ENCODE measurements around the gene DUOXA1. TPM values are rescaled to one million over a fixed set of nuclear protein-coding genes. Genes with fewer than 3 reads are reported as not detected.

Gene DUOXA1
- total RNA-seq, 2 donors from 2014 or later: 17.6 to 38.8 TPM

- H3K36me3 ChIP-seq: no peaks in the 10 kb centered on the region
- 78% methylated on average over 9 of the region's 9 CpGs for WGBS
- intact Hi-C loops (cut with DNase I): no loop called here
- H3K4me3 ChIP-seq: no peak overlapping the region
- no peak overlapping the region for H3K27ac ChIP-seq
- no peaks in the 10 kb centered on the region for H3K4me1 ChIP-seq (replicated peaks)
- no peaks in the 10 kb centered on the region for H3K9me3 ChIP-seq
- TF ChIP-seq POLR2AphosphoS5 (IDR thresholded peaks at IDR 0.05): no peak
- TF ChIP-seq CTCF (IDR thresholded peaks at IDR 0.05): no peak
- TF ChIP-seq POLR2A (IDR thresholded peaks at IDR 0.05): no peak
- no peaks in the 10 kb centered on the region for H3K27me3 ChIP-seq (replicated peaks; ENCODE audit: insufficient read depth)
- no peak for DNase-seq (ENCODE audit: low spot score)
Measured at GRCh38 chr15:45094358-45094730, 35.3 kb downstream of the DUOXA1 start.

- intact Hi-C loops (cut with DNase I): no loop called here
- H3K4me3 ChIP-seq: no peak overlapping the region
- 90% methylated on average over 8 of the region's 11 CpGs for WGBS
- H3K4me1 ChIP-seq (replicated peaks): no peaks in the 10 kb centered on the region
- H3K27ac ChIP-seq: no peak overlapping the region
- no peak for TF ChIP-seq POLR2A (IDR thresholded peaks at IDR 0.05)
- TF ChIP-seq POLR2AphosphoS5 (IDR thresholded peaks at IDR 0.05): no peak
- TF ChIP-seq CTCF (IDR thresholded peaks at IDR 0.05): no peak
- H3K9me3 ChIP-seq: no peaks in the 10 kb centered on the region
- DNase-seq (ENCODE audit: low spot score): no peak
- H3K27me3 ChIP-seq (replicated peaks; ENCODE audit: insufficient read depth): no peaks in the 10 kb centered on the region
- H3K36me3 ChIP-seq: no peaks in the 10 kb centered on the region
Measured at GRCh38 chr15:45093622-45094357, 35.9 kb downstream of the DUOXA1 start.

GRCh38 chr15:45093013-45093412 is 36.7 kb downstream of the DUOXA1 start:
- DNase-seq (ENCODE audit: low spot score): no peak
- intact Hi-C loops (cut with DNase I): no loop called here
- no peaks in the 10 kb centered on the region for H3K27me3 ChIP-seq (replicated peaks; ENCODE audit: insufficient read depth)
- H3K9me3 ChIP-seq: no peaks in the 10 kb centered on the region
- H3K4me1 ChIP-seq (replicated peaks): no peaks in the 10 kb centered on the region
- 92% methylated on average over 4 of the region's 4 CpGs for WGBS
- no peak overlapping the region for H3K4me3 ChIP-seq
- no peak overlapping the region for H3K27ac ChIP-seq
- H3K36me3 ChIP-seq: no peaks in the 10 kb centered on the region
- no peak for TF ChIP-seq CTCF (IDR thresholded peaks at IDR 0.05)
- no peak for TF ChIP-seq POLR2A (IDR thresholded peaks at IDR 0.05)
- no peak for TF ChIP-seq POLR2AphosphoS5 (IDR thresholded peaks at IDR 0.05)

- 97% methylated on average over 2 of the region's 2 CpGs for WGBS
Measured at GRCh38 chr15:45091576-45091975, 38.1 kb downstream of the DUOXA1 start.

More at GRCh38 chr15:45091576-45091975, 38.1 kb downstream of the DUOXA1 start:
- Histone ChIP-seq H3K27ac (no peak overlapping the region), H3K27me3 (replicated peaks; ENCODE audit: insufficient read depth) (no peaks in the 10 kb centered on the region), H3K36me3 (no peaks in the 10 kb centered on the region), H3K4me1 (replicated peaks) (no peaks in the 10 kb centered on the region), H3K9me3 (no peaks in the 10 kb centered on the region), H3K4me3 (no peak overlapping the region)
- TF ChIP-seq CTCF (IDR thresholded peaks at IDR 0.05) (no peak), POLR2AphosphoS5 (IDR thresholded peaks at IDR 0.05) (no peak), POLR2A (IDR thresholded peaks at IDR 0.05) (no peak)
- intact Hi-C loops (cut with DNase I): no loop called here
- DNase-seq (ENCODE audit: low spot score): no peak

Data from prostate gland (tissue), 2 donors.